Fibroblast of pulmonary artery (primary cell): ENCODE measurements around the gene BDH2.

Experiments
- DNase-seq: peaks from one replicate; pipeline ENCODE4 v3.0.0-alpha.2; 2010; ENCODE audit warnings: low read depth
- H3K4me3 ChIP-seq: replicated peaks from 2 replicates; pipeline ENCODE4 v1.5.1; 2011; ENCODE audit warnings: low read depth, mild to moderate bottlenecking, control low read depth, low read length, moderate library complexity
- CTCF ChIP-seq: IDR thresholded peaks from 2 replicates; pipeline ENCODE4 v1.5.1; 2011; ENCODE audit warnings: mild to moderate bottlenecking, control low read depth, low read length, inconsistent platforms; ENCODE audit errors: missing control alignments

BDH2 gene

GRCh38 chr4:103086551-103086950, 13.1 kb downstream of the BDH2 start:
- no peak for DNase-seq

GRCh38 chr4:103085555-103086196, 14.0 kb downstream of the BDH2 start:
- no peak for DNase-seq
- no peak for TF ChIP-seq CTCF
- no peak overlapping the region for H3K4me3 ChIP-seq

More at GRCh38 chr4:103086551-103086950, 13.1 kb downstream of the BDH2 start:
- H3K4me3 ChIP-seq, result no peak overlapping the region
- no peak for TF ChIP-seq CTCF

- DNase-seq, result no peak
- no peak overlapping the region for H3K4me3 ChIP-seq
- no peak for TF ChIP-seq CTCF
These were observed 20.0 kb downstream of the BDH2 start for GRCh38 chr4:103079621-103080020.

DNA sequence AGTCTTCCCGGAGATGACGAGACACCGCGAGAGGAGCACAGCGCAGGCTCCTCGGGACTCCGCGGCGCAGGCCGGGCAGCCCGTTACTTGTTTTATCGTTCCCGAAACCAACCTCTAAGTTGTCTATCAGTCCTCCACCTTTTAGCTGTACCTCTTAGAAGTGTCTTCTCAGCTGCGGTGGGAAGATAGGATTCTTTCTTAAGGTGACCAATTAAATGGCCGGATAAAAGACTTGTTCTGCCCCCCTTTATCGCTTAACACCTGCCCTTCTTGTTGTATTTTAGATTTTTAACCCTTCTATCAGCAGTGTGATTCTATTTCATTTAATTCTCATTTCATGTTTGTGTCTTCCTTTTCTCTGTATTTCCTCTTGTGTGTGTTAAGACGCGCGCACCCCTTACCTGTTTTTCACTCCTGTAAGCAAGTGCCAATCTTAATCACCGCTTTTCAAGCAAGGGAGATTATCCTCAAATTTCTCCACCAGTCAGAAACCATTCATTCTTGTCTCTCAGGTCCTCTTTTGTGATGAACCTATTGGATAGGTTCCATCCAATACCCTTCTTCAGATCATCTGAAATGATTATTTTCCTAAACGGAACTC, 22.8 kb downstream of the BDH2 start, which contains the start of gene SLC9B2:
SLC9B2 (minus strand) TSS at position 15 of the 601 bp plus-strand sequence. CDS start 9,211 bp downstream, outside the sequence.
- no peak for TF ChIP-seq CTCF
- DNase-seq, result no peak
- peak within 1 kb of the TSS; percentile 74 for H3K4me3 ChIP-seq

GRCh38 chr4:103075894-103076746, 23.5 kb downstream of the BDH2 start:
- peak overlapping the region; percentile 74 for H3K4me3 ChIP-seq
- DNase-seq, result peak; percentile 68
- TF ChIP-seq CTCF, result peak; percentile 3

GRCh38 chr4:103075435-103075893, 24.2 kb downstream of the BDH2 start:
- no peak for TF ChIP-seq CTCF
- peak; percentile 47 for DNase-seq
- H3K4me3 ChIP-seq, result peak overlapping the region; percentile 74
